Measurements from ENCODE around the gene ZBTB37.

DNA sequence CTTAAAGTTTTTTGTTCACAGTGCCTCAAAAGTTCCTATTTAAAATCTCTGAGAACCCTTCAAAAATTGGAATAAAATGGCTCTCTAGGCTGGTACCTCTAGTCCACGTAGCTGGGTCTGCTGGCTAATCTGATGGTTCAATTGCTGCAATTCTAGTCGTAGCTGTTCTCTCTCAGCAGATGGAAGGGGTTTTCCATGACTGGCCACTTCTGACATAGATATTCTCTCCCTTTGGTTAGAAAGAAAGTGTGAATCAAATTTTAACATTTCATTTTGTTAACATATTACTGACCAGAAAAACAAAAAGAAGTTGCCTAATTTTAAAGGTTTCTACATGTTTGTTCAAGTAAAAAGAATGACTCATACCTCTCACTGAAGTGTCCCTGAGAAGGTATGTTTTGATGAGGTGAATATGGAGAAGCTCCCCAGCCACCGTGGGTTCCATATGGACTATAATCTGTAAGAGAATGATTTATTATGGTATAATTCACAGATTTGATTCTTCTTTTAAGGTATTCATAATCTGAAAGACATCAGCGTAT, 78.3 kb downstream of the ZBTB37 start:
- TF ChIP-seq, protein P1, sequence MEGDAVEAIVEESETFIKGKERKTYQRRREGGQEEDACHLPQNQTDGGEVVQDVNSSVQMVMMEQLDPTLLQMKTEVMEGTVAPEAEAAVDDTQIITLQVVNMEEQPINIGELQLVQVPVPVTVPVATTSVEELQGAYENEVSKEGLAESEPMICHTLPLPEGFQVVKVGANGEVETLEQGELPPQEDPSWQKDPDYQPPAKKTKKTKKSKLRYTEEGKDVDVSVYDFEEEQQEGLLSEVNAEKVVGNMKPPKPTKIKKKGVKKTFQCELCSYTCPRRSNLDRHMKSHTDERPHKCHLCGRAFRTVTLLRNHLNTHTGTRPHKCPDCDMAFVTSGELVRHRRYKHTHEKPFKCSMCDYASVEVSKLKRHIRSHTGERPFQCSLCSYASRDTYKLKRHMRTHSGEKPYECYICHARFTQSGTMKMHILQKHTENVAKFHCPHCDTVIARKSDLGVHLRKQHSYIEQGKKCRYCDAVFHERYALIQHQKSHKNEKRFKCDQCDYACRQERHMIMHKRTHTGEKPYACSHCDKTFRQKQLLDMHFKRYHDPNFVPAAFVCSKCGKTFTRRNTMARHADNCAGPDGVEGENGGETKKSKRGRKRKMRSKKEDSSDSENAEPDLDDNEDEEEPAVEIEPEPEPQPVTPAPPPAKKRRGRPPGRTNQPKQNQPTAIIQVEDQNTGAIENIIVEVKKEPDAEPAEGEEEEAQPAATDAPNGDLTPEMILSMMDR (IDR thresholded peaks at IDR 0.05) = no peak
- no peak for TF ChIP-seq POLR2A (IDR thresholded peaks at IDR 0.05)

All from adrenal gland (tissue), 5 donors.